ENCODE measurements around the gene CEP170B. TPM values are rescaled to one million over a fixed set of nuclear protein-coding genes. Genes with fewer than 3 reads are reported as not detected.

CEP170B gene
- total and polyA plus RNA-seq, 2 of the 13 experiments (the other 11 are each of a cell fraction or from before 2014, with no cell fraction given), result 4.3 to 8.8 TPM

GRCh38 chr14:104845834-104846441, 19.1 kb upstream of the CEP170B start:
- no peaks in the 10 kb centered on the region for H3K4me1 ChIP-seq (ENCODE audit: insufficient read depth, low read length)
- 20% methylated on average over 3 of the region's 3 CpGs for WGBS (ENCODE audit: low lambda C conversion rate)
- no TSS peak for BruUV-seq (replicated peaks)
- peaks cover 0 to 18% of the 10 kb centered on the region in 2 experiments; a peak in 4 of 5 replicates for H3K27me3 ChIP-seq (ENCODE audit: control insufficient read depth in 1 of 2, insufficient read depth in 2 of 2, low read length in 2 of 2)
- H3K4me3 ChIP-seq (replicated peaks in 1 of 3; ENCODE audit: insufficient read depth in 1 of 3, low read depth in 2 of 3, low read length in 3 of 3), result no peak overlapping the region
- no peak overlapping the region for H3K9ac ChIP-seq (ENCODE audit: insufficient read depth, low read depth, low read length)
- no peaks in the 10 kb centered on the region for H3K9me3 ChIP-seq (ENCODE audit: low read length)
- TF ChIP-seq SATB2 (CRISPR knock-in tag; IDR thresholded peaks at IDR 0.05) (no peak), TBX2 (CRISPR knock-in tag; IDR thresholded peaks at IDR 0.05; ENCODE audit: borderline replicate concordance) (no peak), ZC3H4 (CRISPR knock-in tag; IDR thresholded peaks at IDR 0.05; ENCODE audit: borderline replicate concordance) (no peak), ZNF484 (CRISPR knock-in tag; IDR thresholded peaks at IDR 0.05; ENCODE audit: borderline replicate concordance, low read depth) (no peak), SCMH1 (CRISPR knock-in tag; IDR thresholded peaks at IDR 0.05; ENCODE audit: borderline replicate concordance) (no peak), ZFY (CRISPR knock-in tag; IDR thresholded peaks at IDR 0.05) (no peak), ZBTB20 (CRISPR knock-in tag; IDR thresholded peaks at IDR 0.05; ENCODE audit: borderline replicate concordance, low read depth) (no peak), ZHX1 (CRISPR knock-in tag; IDR thresholded peaks at IDR 0.05; ENCODE audit: low read depth) (no peak), KLF13 (CRISPR knock-in tag; IDR thresholded peaks at IDR 0.05) (no peak), FOSL2 (CRISPR knock-in tag; IDR thresholded peaks at IDR 0.05) (no peak), ZNF879 (CRISPR knock-in tag; IDR thresholded peaks at IDR 0.05) (no peak), PLSCR1 (CRISPR knock-in tag; IDR thresholded peaks at IDR 0.05; ENCODE audit: borderline replicate concordance) (no peak)
- TF ChIP-seq, protein P1, sequence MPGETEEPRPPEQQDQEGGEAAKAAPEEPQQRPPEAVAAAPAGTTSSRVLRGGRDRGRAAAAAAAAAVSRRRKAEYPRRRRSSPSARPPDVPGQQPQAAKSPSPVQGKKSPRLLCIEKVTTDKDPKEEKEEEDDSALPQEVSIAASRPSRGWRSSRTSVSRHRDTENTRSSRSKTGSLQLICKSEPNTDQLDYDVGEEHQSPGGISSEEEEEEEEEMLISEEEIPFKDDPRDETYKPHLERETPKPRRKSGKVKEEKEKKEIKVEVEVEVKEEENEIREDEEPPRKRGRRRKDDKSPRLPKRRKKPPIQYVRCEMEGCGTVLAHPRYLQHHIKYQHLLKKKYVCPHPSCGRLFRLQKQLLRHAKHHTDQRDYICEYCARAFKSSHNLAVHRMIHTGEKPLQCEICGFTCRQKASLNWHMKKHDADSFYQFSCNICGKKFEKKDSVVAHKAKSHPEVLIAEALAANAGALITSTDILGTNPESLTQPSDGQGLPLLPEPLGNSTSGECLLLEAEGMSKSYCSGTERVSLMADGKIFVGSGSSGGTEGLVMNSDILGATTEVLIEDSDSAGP (CRISPR knock-in tag; IDR thresholded peaks at IDR 0.05; ENCODE audit: borderline replicate concordance), result no peak
- TF ChIP-seq, protein P2, sequence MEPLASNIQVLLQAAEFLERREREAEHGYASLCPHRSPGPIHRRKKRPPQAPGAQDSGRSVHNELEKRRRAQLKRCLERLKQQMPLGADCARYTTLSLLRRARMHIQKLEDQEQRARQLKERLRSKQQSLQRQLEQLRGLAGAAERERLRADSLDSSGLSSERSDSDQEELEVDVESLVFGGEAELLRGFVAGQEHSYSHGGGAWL (CRISPR knock-in tag; IDR thresholded peaks at IDR 0.05), result no peak
- no peak overlapping the region for H3K4me2 ChIP-seq (ENCODE audit: low read depth, low read length)
- DNase-seq (ENCODE audit: low spot score) (peak; percentile 37), ATAC-seq (peak; percentile 69), FAIRE-seq (no peak)
- POLR2A ChIA-PET, result interaction anchor here (1.1 kb wide), 1 partner anchor 18 kb away, joined by 5 read pairs; the partner anchor contains the start of gene CEP170B
- CTCF ChIA-PET (ENCODE audit: low intra/inter-chr PET ratio, low total read pairs), result no interaction called here
- H4K20me1 ChIP-seq (ENCODE audit: insufficient read depth, low read length), result no peaks in the 10 kb centered on the region; the same call in 1 of the 2 replicates
- H3K36me3 ChIP-seq (replicated peaks in 1 of 2; ENCODE audit: control insufficient read depth in 1 of 2, insufficient read depth in 2 of 2, low read length in 2 of 2), result no peaks in the 10 kb centered on the region
- no peaks in the 10 kb centered on the region for H3K79me2 ChIP-seq (ENCODE audit: insufficient read depth, low read length)
- H3K27ac ChIP-seq (ENCODE audit: extremely low read length, insufficient read depth, low read length), result no peak overlapping the region
- no peak overlapping the region for H2AFZ ChIP-seq (ENCODE audit: low read length)
- in situ Hi-C loops (cut with HindIII; ENCODE audit: extremely low pct_ligation_motif_present, low pct_unique_long_range_greater_than_20kb), result no loop called here
- intact Hi-C loops (cut with micrococcal nuclease; ENCODE audit: unreplicated experiment), result no loop called here
